ENCODE measurements around the gene GADL1.

- no peak for TF ChIP-seq GLI2 (tag by site-specific recombination; IDR thresholded peaks at IDR 0.05; ENCODE audit: borderline replicate concordance, low read depth)
- no peak for TF ChIP-seq ZNF133 (tag by site-specific recombination; IDR thresholded peaks at IDR 0.05)
- no peak for TF ChIP-seq ZNF704 (tag by site-specific recombination; IDR thresholded peaks at IDR 0.05)
- TF ChIP-seq GLI4 (tag by site-specific recombination; IDR thresholded peaks at IDR 0.05) = no peak
- no peak for TF ChIP-seq ZNF561 (tag by site-specific recombination; IDR thresholded peaks at IDR 0.05; ENCODE audit: borderline replicate concordance)
- no peak for TF ChIP-seq CTCF (tag by site-specific recombination; IDR thresholded peaks at IDR 0.05)
Measured at GRCh38 chr3:30845606-30846005, 48.9 kb downstream of the GADL1 start.
